Raji (cell line): ENCODE measurements around the gene PIGS.

ENCODE experiments used
- POLR2A ChIP-seq: IDR thresholded peaks from 2 replicates; pipeline ENCODE4 v1.6.1; 2011; ENCODE audit warnings: low read depth, low read length, control low read depth; ENCODE audit not compliant: insufficient read depth

The PIGS gene

DNA sequence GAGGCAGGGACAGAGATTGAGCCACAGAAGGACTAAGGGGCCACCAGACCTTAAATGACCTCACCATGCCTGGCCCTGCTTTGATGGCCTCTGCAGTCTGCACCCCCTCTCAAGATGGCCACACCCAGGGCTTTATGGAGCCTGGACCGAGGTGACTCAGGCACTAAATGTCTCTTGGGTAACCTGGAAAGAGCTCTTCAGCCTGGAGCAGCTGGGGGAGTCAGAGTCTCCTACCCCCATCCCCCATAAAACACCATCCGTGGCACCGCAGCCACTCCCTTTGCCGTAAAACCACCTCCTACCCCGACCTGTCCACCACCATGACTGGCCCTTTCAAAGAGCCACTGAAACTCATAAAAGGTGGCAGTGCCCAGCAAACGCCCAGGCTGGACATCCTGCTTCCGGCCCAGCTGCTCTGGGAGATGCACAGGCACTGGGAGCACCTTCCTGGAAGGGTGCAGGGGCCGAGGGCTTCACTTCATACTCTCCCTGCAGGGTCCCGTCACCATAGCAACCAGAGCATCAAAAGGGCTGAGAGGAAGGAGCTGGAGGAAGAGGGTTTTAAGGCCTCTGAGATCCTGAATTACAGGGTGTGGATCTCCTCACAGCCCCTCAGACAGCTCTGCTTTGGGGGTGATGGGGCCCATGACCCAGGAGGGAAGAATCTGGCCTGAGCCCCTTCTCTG is 42.9 kb downstream of the PIGS start:
- no peak for TF ChIP-seq POLR2A

DNA sequence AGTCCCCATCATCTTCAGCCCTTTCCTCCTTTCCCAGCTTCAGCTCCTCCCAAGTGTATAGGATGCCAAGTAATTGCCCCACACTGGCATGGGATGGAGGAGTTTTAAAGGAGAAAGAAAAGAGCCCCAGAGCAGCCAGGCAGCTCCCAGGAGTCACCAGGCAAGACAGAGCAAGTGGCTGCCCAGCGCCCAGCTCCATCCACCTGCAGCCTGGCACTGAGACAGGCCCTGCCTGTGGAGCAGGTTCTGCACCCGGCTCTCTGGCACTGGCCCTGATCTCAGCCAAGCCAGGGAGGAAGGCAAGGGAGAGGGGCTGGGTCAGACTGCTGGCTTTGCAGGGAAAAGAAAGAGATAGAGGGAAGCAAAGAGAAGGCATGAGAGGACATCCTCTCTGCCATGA is 43.5 kb downstream of the PIGS start:
- TF ChIP-seq POLR2A: no peak

DNA sequence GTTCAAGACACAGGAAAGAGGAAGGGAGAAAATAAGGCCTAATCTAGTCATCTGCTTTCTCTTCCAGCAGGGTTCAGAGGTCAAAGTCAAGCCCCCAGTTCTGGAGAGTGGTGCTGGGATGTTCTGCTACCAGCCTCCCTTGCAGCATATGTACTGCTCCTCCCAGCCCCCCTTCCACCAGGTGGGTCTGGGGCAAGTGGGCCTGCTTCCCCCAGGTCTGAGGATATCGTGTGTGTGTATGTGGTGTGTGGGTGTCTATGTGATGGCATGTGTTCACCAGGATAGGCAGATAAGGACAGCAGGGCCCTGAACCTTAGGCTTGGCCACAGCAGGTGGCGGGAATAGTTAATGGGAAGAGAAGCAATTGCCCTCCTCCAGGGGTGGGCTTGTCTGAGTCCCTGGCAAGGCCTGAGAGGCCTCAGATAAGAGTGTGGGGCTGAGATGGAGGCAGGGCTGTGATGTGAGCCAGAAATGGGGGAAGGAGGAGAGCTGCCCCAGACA is 44.1 kb downstream of the PIGS start:
- TF ChIP-seq POLR2A: no peak

DNA sequence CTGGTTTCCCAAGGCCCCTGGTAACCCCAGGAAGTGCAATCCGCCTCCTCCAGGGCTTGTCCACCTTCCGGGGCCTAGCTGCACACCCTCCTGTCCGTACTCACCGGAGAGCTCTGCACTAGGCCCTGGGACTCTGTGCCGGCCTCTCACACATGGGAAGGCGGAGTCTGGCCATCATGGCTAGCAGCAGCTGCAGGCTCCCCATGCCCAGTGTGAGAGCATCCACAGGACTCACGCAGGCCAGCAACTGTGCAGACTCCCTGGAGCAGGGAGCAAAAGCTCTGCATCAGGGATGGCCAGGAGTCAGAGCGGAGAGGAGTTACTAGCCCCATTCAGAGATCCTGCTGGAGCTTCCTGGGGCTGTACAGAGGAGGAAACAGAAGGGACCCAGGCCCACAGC is 44.9 kb downstream of the PIGS start:
- TF ChIP-seq POLR2A: no peak

- TF ChIP-seq POLR2A: no peak
Measured at GRCh38 chr17:28524476-28525424, 46.6 kb downstream of the PIGS start.

- no peak for TF ChIP-seq POLR2A
Measured at GRCh38 chr17:28523876-28524275, 47.4 kb downstream of the PIGS start.

DNA sequence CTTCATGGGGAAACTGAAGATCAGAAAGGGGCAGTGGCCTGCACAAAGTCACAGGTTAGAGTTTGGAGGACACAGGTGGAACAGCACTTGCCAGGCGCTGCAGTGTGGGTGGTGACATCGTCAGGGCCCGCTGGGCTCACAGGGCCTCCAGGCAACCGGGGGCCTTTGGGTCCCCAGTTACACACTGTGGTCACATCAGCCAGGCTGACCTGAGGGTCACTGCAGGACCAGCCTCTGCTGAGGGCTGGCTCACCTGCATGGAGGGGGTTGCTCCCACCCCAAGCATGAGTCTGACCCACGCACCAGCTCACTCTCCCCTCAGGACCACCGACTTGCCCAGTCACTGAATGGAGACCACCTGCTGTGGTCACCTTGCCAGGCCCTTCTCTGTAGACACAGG is 48.1 kb downstream of the PIGS start:
- no peak for TF ChIP-seq POLR2A

GRCh38 chr17:28521311-28522085 is 49.8 kb downstream of the PIGS start:
- TF ChIP-seq POLR2A: no peak

DNA sequence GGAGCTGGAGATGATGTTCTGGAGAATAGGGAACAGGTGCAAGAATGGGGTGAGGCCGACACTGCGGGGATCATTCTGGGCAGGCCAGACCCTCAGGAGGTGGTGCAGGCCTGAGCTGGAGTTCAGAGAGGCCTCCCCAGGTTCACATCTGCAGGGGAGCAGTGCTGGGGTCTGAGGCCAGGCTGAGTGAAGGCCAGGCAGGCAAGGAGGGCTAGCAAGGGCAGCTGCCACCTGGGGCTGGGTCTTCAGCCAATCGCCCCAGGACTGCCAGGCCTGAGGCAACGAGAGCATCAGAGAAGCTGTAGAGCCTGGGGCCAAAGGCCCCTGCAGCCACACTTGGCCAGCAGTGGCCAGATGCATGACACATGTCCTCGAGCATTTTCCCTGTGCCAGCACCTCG is 50.6 kb downstream of the PIGS start:
- TF ChIP-seq POLR2A: no peak

DNA sequence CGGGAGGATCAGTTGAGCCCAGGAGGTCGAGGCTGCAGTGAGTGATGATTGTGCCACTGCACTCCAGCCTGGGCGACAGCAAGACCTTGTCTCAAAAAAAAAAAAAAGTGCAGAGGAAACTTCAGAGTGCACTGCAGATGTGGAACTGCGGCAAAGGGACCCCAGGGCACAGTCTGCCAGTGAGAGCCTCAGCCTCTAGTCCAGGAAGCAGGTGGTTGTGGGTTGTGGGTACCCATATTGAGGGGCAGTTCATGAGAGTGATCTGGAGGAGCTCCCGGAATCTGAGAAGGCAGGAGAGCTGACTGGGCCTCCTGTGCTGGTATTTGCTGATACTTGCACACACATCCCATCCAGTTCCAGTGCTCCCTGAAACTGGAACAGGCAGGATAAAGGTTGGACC is 52.1 kb downstream of the PIGS start:
- TF ChIP-seq POLR2A: no peak

GRCh38 chr17:28518578-28518977 is 52.7 kb downstream of the PIGS start:
- no peak for TF ChIP-seq POLR2A

- no peak for TF ChIP-seq POLR2A
Measured at GRCh38 chr17:28518132-28518531, 53.2 kb downstream of the PIGS start.

- TF ChIP-seq POLR2A: no peak
Measured at GRCh38 chr17:28515518-28515917, 55.8 kb downstream of the PIGS start.

GRCh38 chr17:28514561-28515002 is 56.7 kb downstream of the PIGS start:
- TF ChIP-seq POLR2A: no peak

DNA sequence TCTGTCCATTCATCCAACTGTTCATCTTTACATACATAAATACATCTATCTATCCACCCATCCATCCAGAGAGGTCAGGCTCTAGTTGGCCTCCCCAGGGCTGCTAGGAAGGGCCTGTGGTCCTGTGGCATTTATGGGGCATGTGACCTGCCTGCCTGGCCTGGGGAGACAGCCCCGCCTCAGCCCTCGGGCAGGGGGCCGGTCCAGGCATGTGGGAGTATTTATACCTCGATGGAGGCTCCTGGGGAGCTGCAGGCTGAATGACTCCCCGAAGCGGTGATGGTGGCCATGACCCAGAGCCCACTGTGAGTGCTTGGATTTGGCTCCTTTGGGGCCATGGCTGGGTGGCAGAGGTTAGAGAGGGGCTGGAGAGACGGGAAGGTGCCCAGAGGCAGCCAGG is 57.8 kb downstream of the PIGS start:
- no peak for TF ChIP-seq POLR2A
